SK-N-SH treated with all-trans-retinoic acid at 6 μM for 48 hours (cell line): Measurements from ENCODE around the gene DCDC2.

Experiments
- ARNTL ChIP-seq: fragments of 450-650 bp; formaldehyde crosslinking; IDR thresholded peaks from 2 replicates; pipeline ENCODE4 v1.5.0; 2020; ENCODE audit warnings: low read depth, mild to moderate bottlenecking, moderate library complexity, borderline replicate concordance
- PATZ1 ChIP-seq: fragments of 250-450 bp; sonication (Bioruptor Pico); IDR thresholded peaks from 2 replicates; pipeline ENCODE4 v1.8.0; 2020; ENCODE audit warnings: mild to moderate bottlenecking, moderate library complexity, borderline replicate concordance
- RARB ChIP-seq: fragments of 250-450 bp; sonication (Bioruptor Pico); IDR thresholded peaks from 2 replicates; pipeline ENCODE4 v1.8.0; 2021; ENCODE audit warnings: mild to moderate bottlenecking, moderate library complexity
- TSHZ2 ChIP-seq: fragments of 250-450 bp; sonication (Bioruptor Pico); IDR thresholded peaks from 2 replicates; pipeline ENCODE4 v1.5.0; 2020; ENCODE audit warnings: mild to moderate bottlenecking, moderate library complexity
- ZFP3 ChIP-seq: fragments of 250-450 bp; sonication (Bioruptor Pico); IDR thresholded peaks from 2 replicates; pipeline ENCODE4 v1.5.0; 2020; ENCODE audit warnings: mild to moderate bottlenecking, moderate library complexity
- ZFP30 ChIP-seq: fragments of 450-650 bp; formaldehyde crosslinking; IDR thresholded peaks from 2 replicates; pipeline ENCODE4 v1.5.0; 2022; ENCODE audit warnings: mild to moderate bottlenecking, moderate library complexity

- TF ChIP-seq RARB (no peak), TSHZ2 (CRISPR knock-in tag) (no peak), ZFP3 (no peak), ZFP30 (no peak), ARNTL (CRISPR knock-in tag) (no peak), PATZ1 (CRISPR knock-in tag) (no peak)
These were observed 164.5 kb downstream of the DCDC2 start for GRCh38 chr6:24193364-24193763.
